HS-5 (cell line): ENCODE results near the gene ACOXL.
"Not testable (repeated sequence)": the region's sequence is repeated elsewhere in the genome, so short reads cannot be mapped to it uniquely, and the experiment has no call there.

ENCODE experiments used
- DNase-seq: peaks from one replicate; pipeline ENCODE4 v3.0.0-alpha.2; 2012; ENCODE audit warnings: low read depth

The ACOXL gene

GRCh38 chr2:111042261-111042660 lies 309.9 kb downstream of the ACOXL start:
- no peak for DNase-seq

GRCh38 chr2:111042772-111043771 lies 310.7 kb downstream of the ACOXL start:
- DNase-seq, result no peak

- DNase-seq, result no peak
Measured at GRCh38 chr2:111044066-111044465, 311.7 kb downstream of the ACOXL start.

- not testable (repeated sequence) for DNase-seq
Measured at GRCh38 chr2:111045236-111045635, 312.9 kb downstream of the ACOXL start.

- no peak for DNase-seq
Measured at GRCh38 chr2:111045771-111046444, 313.5 kb downstream of the ACOXL start.

GRCh38 chr2:111046670-111047069 lies 314.3 kb downstream of the ACOXL start:
- DNase-seq, result no peak

- no peak for DNase-seq
Measured at GRCh38 chr2:111048856-111049768, 316.7 kb downstream of the ACOXL start.

- DNase-seq, result no peak
Measured at GRCh38 chr2:111049792-111050640, 317.6 kb downstream of the ACOXL start.

- no peak for DNase-seq
Measured at GRCh38 chr2:111050701-111051376, 318.5 kb downstream of the ACOXL start.

- DNase-seq, result no peak
Measured at GRCh38 chr2:111052621-111053020, 320.2 kb downstream of the ACOXL start.

GRCh38 chr2:111053266-111053665 lies 320.9 kb downstream of the ACOXL start:
- no peak for DNase-seq

GRCh38 chr2:111053825-111054515 lies 321.6 kb downstream of the ACOXL start:
- no peak for DNase-seq

GRCh38 chr2:111054791-111055691 lies 322.7 kb downstream of the ACOXL start:
- DNase-seq, result no peak

GRCh38 chr2:111055735-111056134 lies 323.4 kb downstream of the ACOXL start:
- no peak for DNase-seq

- DNase-seq, result no peak
Measured at GRCh38 chr2:111057045-111057444, 324.7 kb downstream of the ACOXL start.

GRCh38 chr2:111057721-111058120 lies 325.3 kb downstream of the ACOXL start:
- DNase-seq, result no peak

- no peak for DNase-seq
Measured at GRCh38 chr2:111058264-111058663, 325.9 kb downstream of the ACOXL start.

GRCh38 chr2:111061191-111061590 lies 328.8 kb downstream of the ACOXL start:
- DNase-seq, result no peak

- no peak for DNase-seq
Measured at GRCh38 chr2:111062417-111062816, 330.0 kb downstream of the ACOXL start.
